T-helper 1 cell treated with Interleukin-12 subunit alpha and Interleukin-12 subunit beta and Interleukin-4 antibody, amounts not matched to agents 30 ng/mL and 1 ng/mL, for 36 hours (primary cell): Measurements from ENCODE around the gene STK26. TPM values are rescaled to one million over a fixed set of nuclear protein-coding genes. Genes with fewer than 3 reads are reported as not detected.
"Not testable (repeated sequence)": the region's sequence is repeated elsewhere in the genome, so short reads cannot be mapped to it uniquely, and the experiment has no call there.

ENCODE experiments used
- intact Hi-C: fragments of 100-400 bp; cut with micrococcal nuclease; formaldehyde crosslinking; loops from one replicate; pipeline ENCODE4 v1.15.1; 2024
- total RNA-seq: library from RNA; stranded (reverse); gene quantifications from 2 replicates; pipeline ENCODE4 v1.2.3, GENCODE V29; 2022

STK26 gene
- 36.5 and 39.4 TPM in 2 replicates for total RNA-seq

GRCh38 chrX:132022967-132023895, at the start of gene STK26:
TSS of gene STK26 (plus strand) at chrX:132023302. CDS start at chrX:132023618, 316 bp downstream.
- intact Hi-C loops: loop anchor here (1.0 to 5.0 kb wide), 7 partner anchors 48 to 1686 kb away; partner anchors contain the start of genes ENOX2, RAP2C and SLC25A14

- intact Hi-C loops: no loop called here
Measured at GRCh38 chrX:131975851-131976250, 47.3 kb upstream of the STK26 start.

GRCh38 chrX:131977619-131978018, 45.5 kb upstream of the STK26 start:
- intact Hi-C loops: no loop called here

- intact Hi-C loops: no loop called here
Measured at GRCh38 chrX:131979116-131979515, 44.0 kb upstream of the STK26 start.

GRCh38 chrX:131985526-131986049, 37.5 kb upstream of the STK26 start:
- intact Hi-C loops: loop anchor here (2.0 kb wide), 2 partner anchors 15 kb away; no protein-coding TSS in a partner anchor

- intact Hi-C loops: loop anchor here (1.0 to 2.0 kb wide), 4 partner anchors 14 to 231 kb away; no protein-coding TSS in a partner anchor
Measured at GRCh38 chrX:131987252-131987651, 35.9 kb upstream of the STK26 start.

GRCh38 chrX:131988236-131988635, 34.9 kb upstream of the STK26 start:
- intact Hi-C loops: no loop called here

GRCh38 chrX:132001127-132001526, 22.0 kb upstream of the STK26 start:
- intact Hi-C loops: loop anchor here (2.0 kb wide), 1 partner anchor 14 kb away; no protein-coding TSS in a partner anchor

- intact Hi-C loops: no loop called here
Measured at GRCh38 chrX:132004728-132005127, 18.4 kb upstream of the STK26 start.

- intact Hi-C loops: no loop called here
Measured at GRCh38 chrX:132009350-132009749, 13.8 kb upstream of the STK26 start.

GRCh38 chrX:132010213-132010612, 12.9 kb upstream of the STK26 start:
- intact Hi-C loops: not testable (repeated sequence)

GRCh38 chrX:132015875-132016274, 7.2 kb upstream of the STK26 start:
- intact Hi-C loops: no loop called here

- intact Hi-C loops: no loop called here
Measured at GRCh38 chrX:132016628-132017430, 6.3 kb upstream of the STK26 start.

GRCh38 chrX:132017431-132018185, 5.5 kb upstream of the STK26 start:
- intact Hi-C loops: no loop called here

GRCh38 chrX:132022198-132022966, 720 bp upstream of the STK26 start:
- intact Hi-C loops: loop anchor here (1.0 to 5.0 kb wide), 5 partner anchors 49 to 1685 kb away; partner anchors contain the start of genes ENOX2 and SLC25A14

GRCh38 chrX:132023896-132024386, 839 bp downstream of the STK26 start:
- intact Hi-C loops: loop anchor here (1.0 to 5.0 kb wide), 9 partner anchors 8 to 1687 kb away; partner anchors contain the start of genes ENOX2, MBNL3, RAP2C and SLC25A14

- intact Hi-C loops: loop anchor here (2.0 kb wide), 2 partner anchors 456 to 464 kb away; partner anchors contain the start of gene MBNL3
Measured at GRCh38 chrX:132025041-132025440, 1.9 kb downstream of the STK26 start.

GRCh38 chrX:132030264-132030663, 7.2 kb downstream of the STK26 start:
- intact Hi-C loops: no loop called here

- intact Hi-C loops: loop anchor here (1.0 kb wide), 1 partner anchor 8 kb away; no protein-coding TSS in a partner anchor
Measured at GRCh38 chrX:132031867-132032266, 8.8 kb downstream of the STK26 start.
